ENCODE measurements around the gene STX4. TPM values are rescaled to one million over a fixed set of nuclear protein-coding genes. Genes with fewer than 3 reads are reported as not detected.

STX4 gene, protein sequence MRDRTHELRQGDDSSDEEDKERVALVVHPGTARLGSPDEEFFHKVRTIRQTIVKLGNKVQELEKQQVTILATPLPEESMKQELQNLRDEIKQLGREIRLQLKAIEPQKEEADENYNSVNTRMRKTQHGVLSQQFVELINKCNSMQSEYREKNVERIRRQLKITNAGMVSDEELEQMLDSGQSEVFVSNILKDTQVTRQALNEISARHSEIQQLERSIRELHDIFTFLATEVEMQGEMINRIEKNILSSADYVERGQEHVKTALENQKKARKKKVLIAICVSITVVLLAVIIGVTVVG
- total RNA-seq, result 19.0 and 25.1 TPM in 2 replicates

DNA sequence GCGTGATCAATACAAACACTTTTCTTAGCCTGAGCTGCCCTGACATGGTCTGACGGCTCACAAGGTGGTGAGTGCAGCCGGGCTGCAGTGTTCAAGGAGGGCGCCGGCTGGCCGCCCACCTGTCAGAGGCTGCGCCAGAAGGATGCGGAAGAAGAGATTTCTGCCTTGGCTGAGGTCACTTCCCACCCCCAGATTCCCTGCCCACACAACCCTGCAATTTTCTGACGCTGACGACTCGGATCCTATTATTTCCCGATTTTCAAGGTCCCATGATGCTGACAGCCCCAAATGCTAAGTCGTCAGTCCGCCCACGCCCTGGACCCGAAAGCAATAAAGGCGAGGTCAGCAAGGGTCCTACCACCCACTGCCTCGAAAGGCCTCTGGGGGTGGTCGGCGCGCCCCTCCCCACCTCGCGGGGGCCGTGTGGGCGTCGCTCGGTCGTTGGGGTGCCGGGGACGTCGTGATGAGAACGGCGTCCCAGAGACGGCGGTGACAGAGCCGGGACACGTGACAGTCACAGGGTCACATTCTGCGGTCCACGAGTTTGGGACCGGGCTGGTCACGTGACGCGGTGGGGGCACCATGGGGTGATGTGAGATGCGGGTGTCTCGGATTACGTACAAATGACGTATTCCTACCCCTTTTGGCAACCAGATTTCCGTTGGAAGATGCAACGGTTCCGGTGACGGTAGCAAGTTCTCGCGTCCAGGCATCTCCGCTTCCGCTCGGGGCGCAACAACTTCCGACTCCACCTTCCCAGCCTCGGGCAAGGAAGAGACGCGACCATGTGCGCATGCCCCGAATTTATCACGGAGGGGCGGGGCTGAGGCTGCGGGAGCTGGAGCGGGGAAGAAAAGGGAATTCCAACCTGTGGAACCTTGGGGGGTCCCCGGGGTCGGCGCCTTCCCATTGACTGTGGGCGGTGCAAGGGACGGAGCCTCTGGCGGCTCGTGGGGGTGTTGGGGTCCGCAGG lies at the start of gene STX4:
TSS of gene STX4 (plus strand) at position 823 of the 973 bp plus-strand sequence. CDS start 248 bp downstream, outside the sequence.

DNA sequence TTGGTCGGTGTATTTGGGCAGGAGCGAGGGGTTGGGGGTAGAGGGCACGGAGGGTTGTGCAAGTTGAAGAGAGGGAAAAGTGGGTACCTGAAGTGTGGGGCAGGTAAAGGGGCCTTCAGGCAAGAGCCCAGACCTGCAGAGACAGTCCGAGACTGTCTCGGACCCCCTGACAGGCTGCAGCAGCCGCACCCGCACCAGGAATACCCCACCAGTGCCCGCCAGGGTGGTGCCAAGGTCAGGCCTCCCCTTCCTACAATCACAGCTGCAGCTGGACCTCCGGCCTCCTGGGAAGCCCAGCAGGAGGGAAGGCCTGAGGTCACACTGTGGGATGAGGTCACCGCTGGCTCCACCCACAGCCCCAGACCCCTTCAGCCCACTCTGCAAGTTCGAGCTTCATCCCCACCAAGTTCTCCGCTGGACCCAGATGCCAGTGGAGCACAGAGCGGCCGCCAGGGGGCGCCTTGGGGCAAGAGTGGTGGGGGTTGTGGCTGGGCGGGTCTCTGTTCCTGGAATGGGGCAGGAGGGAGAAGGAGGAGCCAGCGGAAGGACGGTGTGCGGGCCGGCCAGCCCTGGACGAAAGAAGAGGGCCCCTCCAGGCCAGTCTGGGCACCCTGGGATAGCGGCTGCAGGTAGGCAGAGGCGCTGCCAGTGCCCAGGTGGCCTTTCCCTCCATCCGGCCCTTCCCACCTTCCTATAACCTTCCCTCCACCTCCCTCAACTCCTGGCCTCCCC lies 48.5 kb upstream of the STX4 start, which contains the start of gene HSD3B7:
TSS of gene HSD3B7 (plus strand) at position 539 of the 732 bp plus-strand sequence. CDS start 452 bp downstream, outside the sequence.

DNA sequence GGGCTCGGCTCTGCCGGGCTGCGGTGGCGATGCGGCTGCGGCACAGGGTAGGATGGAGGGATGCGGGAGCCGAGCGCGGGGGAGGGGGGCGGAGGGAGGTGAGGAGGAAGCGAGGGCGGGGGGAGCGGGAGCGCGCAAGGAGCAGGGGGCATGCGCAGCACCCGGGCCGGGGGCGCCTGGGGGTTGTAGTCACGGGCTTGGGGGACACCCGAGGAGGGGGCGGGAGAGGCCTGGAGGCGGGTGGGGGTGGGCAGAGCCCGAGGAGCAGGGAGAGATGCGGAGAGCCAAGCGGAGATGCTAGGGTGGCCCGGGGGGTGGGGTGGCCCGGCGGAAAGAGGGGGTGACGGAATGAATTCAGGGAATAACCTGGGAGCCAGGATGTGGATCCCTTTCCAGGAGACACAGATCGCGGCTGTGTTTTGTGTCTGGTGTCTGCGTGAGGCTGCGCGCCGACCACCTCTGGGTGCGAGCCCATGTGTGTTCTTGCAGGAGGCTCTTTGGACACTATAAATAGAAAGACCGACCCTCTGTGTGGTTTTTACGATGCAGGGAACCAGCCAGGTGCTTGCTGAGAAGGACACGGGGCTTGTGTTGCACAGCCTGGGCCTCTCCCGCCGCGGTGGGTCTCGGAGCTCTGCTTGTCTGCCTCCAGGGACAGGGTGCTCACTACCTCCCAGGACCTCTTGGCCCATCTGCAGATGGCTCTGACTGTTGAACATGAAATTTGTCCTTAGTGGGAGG lies 22.6 kb upstream of the STX4 start, which contains the start of gene STX1B:
TSS of gene STX1B (minus strand) at position 54 of the 741 bp plus-strand sequence. CDS start 242 bp downstream, outside the sequence.

DNA sequence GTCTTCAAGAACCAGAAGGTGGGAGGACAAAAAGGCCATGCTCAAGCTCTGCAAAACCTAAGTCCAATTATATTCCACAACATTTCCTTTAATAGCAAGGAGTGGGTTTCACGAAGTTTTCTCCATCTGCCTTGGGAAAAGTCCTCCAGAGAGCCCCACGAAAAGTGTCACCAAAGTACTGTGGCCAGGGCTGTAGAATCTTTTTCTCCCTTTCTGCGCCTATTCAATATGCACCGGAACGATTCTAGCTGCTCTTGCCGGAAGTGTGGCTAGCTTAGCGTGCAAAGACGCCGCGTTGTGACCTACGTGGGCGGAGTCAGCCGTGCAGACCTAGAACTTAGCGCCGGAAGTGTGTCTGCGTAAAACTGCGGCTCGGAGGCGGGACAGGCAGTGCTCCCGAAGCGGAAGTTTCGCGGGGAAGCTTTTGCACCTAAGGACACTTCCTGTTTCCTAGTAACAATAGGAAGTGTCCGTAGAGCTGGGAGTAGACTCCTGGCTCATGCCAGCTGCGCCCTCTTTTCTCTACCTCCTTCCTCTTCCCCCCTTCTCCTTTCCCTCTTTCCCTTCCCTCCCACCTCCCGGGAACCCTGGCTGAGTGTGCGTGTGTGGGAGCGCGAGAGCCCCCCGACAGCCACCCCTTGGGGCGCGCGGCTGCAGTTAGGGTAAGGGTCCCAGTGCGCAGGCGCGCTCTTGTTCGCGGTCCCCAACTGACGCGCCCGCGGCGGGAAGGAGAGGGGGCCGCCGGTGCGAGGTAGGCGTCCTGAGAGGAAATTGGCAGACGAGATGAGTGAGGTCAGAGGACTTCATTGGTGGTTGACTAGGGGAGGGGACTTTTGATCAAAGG lies 40.8 kb downstream of the STX4 start, which contains the start of the genes ZNF646 and ZNF668:
TSS of gene ZNF646 (plus strand) at position 453 of the 844 bp plus-strand sequence. CDS start 1,903 bp downstream, outside the sequence.
TSS of gene ZNF668 (minus strand) at position 271 of the 844 bp plus-strand sequence. CDS start 9,781 bp downstream, outside the sequence.

DNA sequence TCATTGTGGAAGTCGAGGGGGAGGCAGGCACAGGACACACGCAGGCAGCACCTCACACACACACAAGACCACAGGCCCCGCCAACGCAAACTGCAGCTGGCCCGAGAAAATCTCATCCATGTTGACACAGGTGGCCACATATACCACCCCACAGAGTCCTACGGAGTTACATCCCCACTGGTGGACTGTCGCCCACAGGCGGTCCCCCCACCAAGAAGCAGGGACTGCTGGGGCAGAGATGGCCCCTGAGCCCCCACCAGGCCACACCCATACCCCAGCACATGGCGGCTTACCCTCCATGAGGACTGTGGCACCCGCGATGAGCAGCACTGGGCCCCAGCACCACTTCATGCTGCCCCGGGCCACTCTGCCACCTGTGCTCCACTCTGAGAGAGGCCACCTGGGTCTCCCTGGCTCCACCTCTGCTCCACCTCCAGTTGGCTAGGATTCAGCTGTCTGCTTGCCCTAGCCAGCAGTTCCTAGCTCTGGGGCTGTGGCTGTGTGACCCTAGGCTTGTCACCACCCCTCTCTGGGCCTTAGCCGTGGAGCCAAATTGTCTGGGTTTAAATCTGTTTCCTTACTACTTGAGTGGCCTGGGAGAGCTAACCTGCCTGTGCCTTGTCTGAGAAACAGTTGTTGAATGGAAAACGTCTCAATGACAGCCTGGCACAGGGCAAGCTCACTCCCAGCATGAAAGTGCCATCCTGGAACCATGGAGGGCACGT lies 55.3 kb downstream of the STX4 start, which contains the start of gene PRSS53:
TSS of gene PRSS53 (minus strand) at position 485 of the 725 bp plus-strand sequence. CDS start at position 351, 134 bp downstream.

Other genes starting within 250 kb of the STX4 start
- 11.7 and 15.0 TPM in 2 replicates for gene ZNF629, start 246.4 kb upstream of the STX4 start, total RNA-seq
- 29.7 and 36.9 TPM in 2 replicates for gene BCL7C, start 139.5 kb upstream of the STX4 start, total RNA-seq
- 2.0 and 3.6 TPM in 2 replicates for gene CTF1, start 136.9 kb upstream of the STX4 start, total RNA-seq
- gene FBXL19, start 110.0 kb upstream of the STX4 start, total RNA-seq, result 13.2 and 13.7 TPM in 2 replicates
- gene ORAI3, start 84.5 kb upstream of the STX4 start, total RNA-seq, result 45.4 and 48.9 TPM in 2 replicates
- 5.2 and 6.2 TPM in 2 replicates for gene SETD1A, start 75.8 kb upstream of the STX4 start, total RNA-seq
- 11.1 and 11.7 TPM in 2 replicates for gene HSD3B7, start 48.4 kb upstream of the STX4 start, total RNA-seq
- gene STX1B, start 22.9 kb upstream of the STX4 start, total RNA-seq, result 0.25 and 0.29 TPM in 2 replicates
- gene ZNF668, start 40.7 kb downstream of the STX4 start, total RNA-seq, result 9.8 and 14.4 TPM in 2 replicates
- 8.0 and 10.5 TPM in 2 replicates for gene ZNF646, start 40.9 kb downstream of the STX4 start, total RNA-seq
- 1.2 and 3.2 TPM in 2 replicates for gene PRSS53, start 55.4 kb downstream of the STX4 start, total RNA-seq
- gene VKORC1, start 61.2 kb downstream of the STX4 start, total RNA-seq, result 309 and 356 TPM in 2 replicates
- gene BCKDK, start 74.8 kb downstream of the STX4 start, total RNA-seq, result 55.5 and 66.1 TPM in 2 replicates
- gene KAT8, start 84.1 kb downstream of the STX4 start, total RNA-seq, result 21.0 and 22.6 TPM in 2 replicates
- gene PRSS8, start 102.2 kb downstream of the STX4 start, total RNA-seq, result not detected in 2 replicates
- 0.20 TPM in 1 of 2 replicates, not detected in the other for gene PRSS36, start 116.5 kb downstream of the STX4 start, total RNA-seq
- gene FUS, start 146.6 kb downstream of the STX4 start, total RNA-seq, result 27.4 and 29.6 TPM in 2 replicates
- gene PYCARD, start 169.2 kb downstream of the STX4 start, total RNA-seq, result 42.4 and 48.0 TPM in 2 replicates
- gene TRIM72, start 180.6 kb downstream of the STX4 start, total RNA-seq, result not detected in 2 replicates
- not detected in 2 replicates for gene PYDC1, start 183.6 kb downstream of the STX4 start, total RNA-seq
- gene ITGAM, start 226.4 kb downstream of the STX4 start, total RNA-seq, result not detected in 2 replicates

All from cardiac ventricle fibroblast (primary cell).